Activated CD4-positive, alpha-beta T cell treated with anti-CD3 and anti-CD28 coated beads, Interleukin-2, amount 10 ng/mL, durations not matched to agents 7 days and 5 days (primary cell): ENCODE data around the gene ATAT1. TPM values are rescaled to one million over a fixed set of nuclear protein-coding genes. Genes with fewer than 3 reads are reported as not detected.
"Not testable (repeated sequence)": the region's sequence is repeated elsewhere in the genome, so short reads cannot be mapped to it uniquely, and the experiment has no call there.

Source experiments
- CTCF ChIA-PET: fragments of 350-600 bp; sonication (Branson Sonifier 250); formaldehyde crosslinking; loops from one replicate; lab custom pipeline; 2021; ENCODE audit warnings: antibody characterized with exemption; lab: Charles Lee
- POLR2A ChIA-PET: fragments of 350-600 bp; sonication (Branson Sonifier 250); formaldehyde crosslinking; loops from one replicate; lab custom pipeline; 2021; ENCODE audit warnings: antibody characterized with exemption; lab: Charles Lee
- DNase-seq: peaks from one replicate; pipeline ENCODE4 v3.0.0-alpha.2; 2020
- H3K27ac Mint-ChIP-seq: one replicate; pipeline ENCODE4 v1.8.0; 2021; ENCODE audit warnings: mild to moderate bottlenecking, moderate library complexity, mixed read lengths
- H3K27me3 Mint-ChIP-seq: one replicate; pipeline ENCODE4 v1.8.0; 2021; ENCODE audit warnings: mixed read lengths
- H3K36me3 Mint-ChIP-seq: one replicate; pipeline ENCODE4 v1.8.0; 2021; ENCODE audit warnings: low read depth, mixed read lengths
- H3K4me1 Mint-ChIP-seq: one replicate; pipeline ENCODE4 v1.8.0; 2021; ENCODE audit warnings: mixed read lengths
- H3K4me3 Mint-ChIP-seq: one replicate; pipeline ENCODE4 v1.8.0; 2021; ENCODE audit warnings: mild to moderate bottlenecking, moderate library complexity, mixed read lengths
- H3K9me3 Mint-ChIP-seq: one replicate; pipeline ENCODE4 v1.8.0; 2021; ENCODE audit warnings: mixed read lengths
- total RNA-seq, 2 experiments: library from RNA; stranded (reverse); gene quantifications; one replicate each; pipeline ENCODE4 v1.2.3, GENCODE V29; 2021

ATAT1 gene
- total RNA-seq, 2 experiments from 2014 or later = 8.3 to 9.7 TPM

DNA sequence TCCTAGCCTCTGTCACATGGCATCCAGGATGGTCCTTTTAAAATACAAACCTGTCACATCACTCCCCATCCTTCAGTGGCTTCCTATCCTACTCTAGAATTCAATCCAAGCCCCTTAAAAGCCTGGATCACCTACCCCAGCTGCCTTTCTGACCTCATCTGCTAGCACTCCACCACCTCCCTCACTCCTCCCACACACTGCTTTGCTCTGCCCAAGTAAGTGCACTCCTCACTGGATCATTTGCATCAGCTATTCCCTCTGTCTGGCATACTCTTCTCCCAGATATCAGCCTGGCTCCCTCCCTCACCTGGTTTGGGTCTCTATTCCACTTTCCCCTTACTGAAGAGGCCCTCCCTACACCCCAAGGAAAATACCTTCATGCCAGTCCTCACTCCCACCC, 30.8 kb downstream of the ATAT1 start:
- H3K27ac Mint-ChIP-seq = no peak overlapping the region
- no peak for DNase-seq
- peaks cover 43% of the 10 kb centered on the region for H3K36me3 Mint-ChIP-seq
- no peaks in the 10 kb centered on the region for H3K9me3 Mint-ChIP-seq
- ChIA-PET POLR2A (no interaction called here), CTCF (interaction anchor here (0.8 to 1.7 kb wide), 5 partner anchors 14 to 65 kb away, joined by 3 to 5 read pairs (median 4); partner anchors contain the start of gene DHX16)
- no peak overlapping the region for H3K4me3 Mint-ChIP-seq
- H3K4me1 Mint-ChIP-seq = peaks cover 2% of the 10 kb centered on the region
- H3K27me3 Mint-ChIP-seq = no peaks in the 10 kb centered on the region

GRCh38 chr6:30657922-30658321, 31.2 kb downstream of the ATAT1 start:
- H3K9me3 Mint-ChIP-seq, H3K4me3 Mint-ChIP-seq, DNase-seq, H3K27ac Mint-ChIP-seq, POLR2A ChIA-PET, H3K27me3 Mint-ChIP-seq, H3K4me1 Mint-ChIP-seq: not testable (repeated sequence)
- H3K36me3 Mint-ChIP-seq = peaks cover 47% of the 10 kb centered on the region
- CTCF ChIA-PET = interaction anchor here (1.3 to 2.5 kb wide), 4 partner anchors 9 to 73 kb away, joined by 3 to 5 read pairs (median 5); partner anchors contain the start of gene DHX16

GRCh38 chr6:30664994-30665767, 38.5 kb downstream of the ATAT1 start:
- no peak overlapping the region for H3K27ac Mint-ChIP-seq
- H3K36me3 Mint-ChIP-seq = peaks cover 45% of the 10 kb centered on the region
- H3K27me3 Mint-ChIP-seq = no peaks in the 10 kb centered on the region
- POLR2A ChIA-PET = no interaction called here
- CTCF ChIA-PET = interaction anchor here (0.8 to 2.3 kb wide), 9 partner anchors 12 to 129 kb away, joined by 3 to 11 read pairs (median 4); partner anchors contain the start of gene MDC1
- DNase-seq = no peak
- H3K4me3 Mint-ChIP-seq = no peak overlapping the region
- peaks cover 19% of the 10 kb centered on the region for H3K4me1 Mint-ChIP-seq
- no peaks in the 10 kb centered on the region for H3K9me3 Mint-ChIP-seq

DNA sequence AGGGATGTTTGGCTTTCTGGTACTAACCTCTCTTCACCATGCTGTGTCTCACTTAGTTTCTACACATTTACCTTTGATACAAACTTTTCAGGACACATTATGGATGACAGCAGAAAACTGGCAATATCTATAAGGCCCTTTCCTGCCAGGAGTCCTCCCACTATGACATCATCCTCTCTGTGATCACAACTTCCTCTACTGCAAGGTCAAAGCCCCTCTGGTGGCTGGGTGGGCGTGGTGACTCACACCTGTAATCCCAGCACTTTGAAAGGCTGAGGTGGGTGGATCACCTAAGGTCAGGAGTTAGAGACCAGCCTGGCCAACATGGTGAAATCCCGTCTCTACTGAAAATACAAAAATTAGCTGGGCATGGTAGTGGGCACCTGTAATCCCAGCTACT, 39.6 kb downstream of the ATAT1 start:
- peaks cover 51% of the 10 kb centered on the region for H3K36me3 Mint-ChIP-seq
- peak overlapping the region; percentile 28 for H3K27ac Mint-ChIP-seq
- H3K4me3 Mint-ChIP-seq, DNase-seq, POLR2A ChIA-PET, H3K27me3 Mint-ChIP-seq, H3K9me3 Mint-ChIP-seq: not testable (repeated sequence)
- CTCF ChIA-PET = interaction anchor here (0.6 to 2.3 kb wide), 4 partner anchors 13 to 44 kb away, joined by 3 to 11 read pairs (median 4); no protein-coding TSS in a partner anchor
- H3K4me1 Mint-ChIP-seq = peaks cover 29% of the 10 kb centered on the region

GRCh38 chr6:30670760-30671527, 44.3 kb downstream of the ATAT1 start:
- Mint-ChIP-seq H3K9me3 (no peaks in the 10 kb centered on the region), H3K27ac (peak overlapping the region; percentile 15), H3K27me3 (no peaks in the 10 kb centered on the region), H3K4me1 (peaks cover 42% of the 10 kb centered on the region), H3K36me3 (peaks cover 29% of the 10 kb centered on the region), H3K4me3 (peak overlapping the region; percentile 91)
- ChIA-PET CTCF (interaction anchor here (1.4 to 3.0 kb wide), 5 partner anchors 10 to 123 kb away, joined by 3 to 20 read pairs (median 13); no protein-coding TSS in a partner anchor), POLR2A (no interaction called here)
- no peak for DNase-seq

DNA sequence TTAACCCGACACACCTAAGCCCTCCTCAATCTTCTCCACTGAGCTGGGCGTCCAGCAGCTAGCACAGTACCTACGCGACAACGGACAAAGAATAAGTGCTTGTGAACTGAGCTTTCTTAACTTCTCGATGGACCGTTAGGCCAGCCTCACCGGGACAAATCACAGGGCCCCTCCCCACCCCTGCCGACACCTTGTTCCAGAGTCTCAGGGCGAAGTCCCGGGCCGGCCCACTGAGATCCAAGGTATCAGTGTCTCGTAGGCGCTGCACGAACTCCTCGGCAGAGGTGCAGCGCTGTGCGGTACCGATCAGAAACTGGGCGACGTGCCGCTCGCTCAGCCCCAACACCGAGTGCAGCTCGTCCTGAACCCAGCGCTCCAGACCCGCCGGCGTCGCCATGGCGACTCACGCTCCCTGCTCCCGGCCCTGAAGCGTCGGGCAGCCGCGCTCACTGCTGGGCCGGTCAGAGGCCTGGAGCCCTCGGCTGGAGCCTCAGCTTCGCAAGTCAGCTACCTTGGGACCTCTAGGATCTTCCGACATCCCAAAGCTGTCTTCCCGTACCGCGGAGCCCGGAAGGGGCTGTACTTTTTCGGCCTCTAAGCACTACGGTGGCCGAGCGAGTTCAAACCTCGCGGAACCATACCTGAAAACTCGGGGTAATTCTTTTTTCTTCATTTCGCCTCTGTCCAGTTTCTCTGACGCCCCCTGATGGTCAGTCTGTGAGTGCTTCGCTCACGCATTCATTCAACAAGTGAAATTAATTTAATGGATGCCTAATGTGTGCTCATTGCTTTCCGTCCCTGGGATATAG, 46.0 kb downstream of the ATAT1 start, which contains the start of gene DHX16:
Gene DHX16, minus strand, starts transcription at position 562 of the 809 bp plus-strand sequence. Its CDS starts 165 bp downstream, at position 397.
- ChIA-PET CTCF (interaction anchor here (0.6 to 3.0 kb wide), 28 partner anchors 8 to 206 kb away, joined by 3 to 20 read pairs (median 5); partner anchors contain the start of genes ATAT1, MDC1 and MRPS18B), POLR2A (interaction anchor here (0.5 to 1.0 kb wide), 3 partner anchors 21 to 876 kb away, joined by 3 to 4 read pairs (median 3); no protein-coding TSS in a partner anchor)
- Mint-ChIP-seq H3K27me3 (no peaks in the 10 kb centered on the region), H3K4me1 (peaks cover 45% of the 10 kb centered on the region), H3K9me3 (no peaks in the 10 kb centered on the region), H3K27ac (peak within 1 kb of the TSS; percentile 84), H3K36me3 (peaks cover 41% of the 10 kb centered on the region), H3K4me3 (peak within 1 kb of the TSS; percentile 91)
- DNase-seq = peak; percentile 96

- peaks cover 55% of the 10 kb centered on the region for H3K36me3 Mint-ChIP-seq
- CTCF ChIA-PET = interaction anchor here (0.6 to 12.7 kb wide), 2 partner anchors 20 to 48 kb away, joined by 5 to 476 read pairs; partner anchors contain the start of genes MDC1 and TUBB
- H3K27me3 Mint-ChIP-seq = no peaks in the 10 kb centered on the region
- DNase-seq = no peak
- peaks cover 41% of the 10 kb centered on the region for H3K4me1 Mint-ChIP-seq
- no peaks in the 10 kb centered on the region for H3K9me3 Mint-ChIP-seq
- H3K27ac Mint-ChIP-seq = peak overlapping the region; percentile 26
- POLR2A ChIA-PET = no interaction called here
- H3K4me3 Mint-ChIP-seq = no peak overlapping the region
Measured at GRCh38 chr6:30676660-30677285, 50.1 kb downstream of the ATAT1 start.

DNA sequence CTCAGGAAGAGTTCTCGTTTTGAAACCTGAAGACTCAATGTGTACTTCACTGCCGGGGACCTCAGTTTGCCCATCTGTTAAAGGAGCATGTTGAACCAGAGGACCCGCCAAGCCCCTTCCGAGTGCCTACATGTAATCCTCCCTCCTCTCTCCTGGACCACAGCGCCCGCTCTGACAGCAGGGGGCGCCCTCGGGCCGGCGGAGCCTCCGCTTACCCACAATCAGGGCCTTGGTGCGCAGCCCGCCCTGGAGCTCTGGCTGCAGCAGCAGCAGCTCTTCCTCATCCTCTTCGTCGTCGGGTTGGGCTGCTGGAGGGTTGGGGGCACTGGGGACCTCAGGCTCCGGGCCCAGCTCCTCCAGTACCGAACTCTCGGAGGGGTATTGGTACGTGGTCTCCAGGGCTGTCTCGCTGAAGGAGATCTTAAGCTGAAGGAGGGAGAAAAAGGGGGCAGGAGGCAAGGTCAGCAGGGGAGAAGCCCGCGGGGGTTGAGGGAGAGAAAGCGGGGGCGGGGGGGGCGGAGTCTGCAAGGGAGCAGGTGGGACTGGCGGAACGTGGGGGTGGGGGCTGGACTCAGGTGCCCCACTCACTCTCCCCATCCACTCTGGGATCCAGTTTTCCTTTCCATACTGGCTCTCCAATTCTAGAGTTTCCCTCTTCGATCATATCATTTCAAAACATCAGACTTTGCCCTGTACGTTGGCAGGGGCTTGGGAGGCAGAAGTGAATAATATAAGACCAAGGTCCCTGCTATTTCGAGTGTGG, 52.5 kb downstream of the ATAT1 start:
- ChIA-PET POLR2A (interaction anchor here (0.6 to 1.6 kb wide), 6 partner anchors 38 to 56 kb away, joined by 3 to 16 read pairs (median 4); partner anchors contain the start of gene MDC1), CTCF (interaction anchor here (0.6 to 12.7 kb wide), 31 partner anchors 9 to 401 kb away, joined by 3 to 476 read pairs (median 4); partner anchors contain the start of genes ABCF1, MDC1, MRPS18B and PPP1R10)
- peaks cover 29% of the 10 kb centered on the region for H3K4me1 Mint-ChIP-seq
- H3K4me3 Mint-ChIP-seq = peak overlapping the region; percentile 100
- DNase-seq = peak; percentile 92
- peaks cover 78% of the 10 kb centered on the region for H3K36me3 Mint-ChIP-seq
- H3K27ac Mint-ChIP-seq = peak overlapping the region; percentile 73
- no peaks in the 10 kb centered on the region for H3K27me3 Mint-ChIP-seq
- no peaks in the 10 kb centered on the region for H3K9me3 Mint-ChIP-seq

DNA sequence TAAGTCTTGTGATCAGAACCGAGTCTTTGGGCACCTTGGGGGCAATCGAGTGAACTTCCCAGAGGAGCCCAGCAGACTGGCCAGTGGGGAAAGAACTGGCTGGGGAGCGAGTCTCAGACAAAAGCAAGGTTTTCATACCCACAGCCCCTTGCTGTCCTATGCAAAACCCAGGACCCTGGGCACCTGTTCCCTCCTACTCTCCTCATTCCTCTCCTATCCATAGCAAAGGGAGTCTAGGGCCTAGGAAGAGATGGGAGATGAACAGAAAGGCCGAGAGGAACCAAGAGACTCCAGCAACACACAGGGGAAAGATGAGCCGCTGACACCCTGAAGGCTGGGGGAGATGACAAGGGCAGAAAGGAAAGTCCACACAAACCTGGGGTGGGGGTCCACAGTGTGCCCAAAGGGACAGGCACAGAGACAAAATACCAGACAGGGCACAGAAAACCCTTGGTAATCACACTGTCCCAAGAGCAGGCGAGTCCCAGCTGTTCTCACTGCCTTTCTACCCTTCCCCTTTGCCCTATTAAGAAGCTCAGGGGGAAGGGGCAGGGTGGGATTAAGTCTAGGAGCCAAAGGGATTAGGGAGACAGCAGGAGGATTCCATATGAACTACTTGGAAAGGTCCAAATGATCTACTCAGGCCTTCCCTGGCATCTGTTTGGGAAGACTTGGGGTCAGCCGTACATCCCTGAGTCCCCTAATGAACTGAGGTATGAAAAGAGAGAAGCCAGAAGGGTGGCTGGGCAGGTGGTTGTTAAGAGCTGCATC, 53.3 kb downstream of the ATAT1 start:
- CTCF ChIA-PET = interaction anchor here (0.5 to 12.7 kb wide), 13 partner anchors 7 to 140 kb away, joined by 3 to 476 read pairs (median 5); partner anchors contain the start of genes ABCF1, DHX16, MDC1 and TUBB
- DNase-seq = no peak
- H3K4me1 Mint-ChIP-seq = peaks cover 29% of the 10 kb centered on the region
- peaks cover 84% of the 10 kb centered on the region for H3K36me3 Mint-ChIP-seq
- no peaks in the 10 kb centered on the region for H3K9me3 Mint-ChIP-seq
- POLR2A ChIA-PET = interaction anchor here (1.4 to 1.6 kb wide), 2 partner anchors 42 to 48 kb away, joined by 4 to 16 read pairs; no protein-coding TSS in a partner anchor
- H3K27me3 Mint-ChIP-seq = no peaks in the 10 kb centered on the region
- peak overlapping the region; percentile 100 for H3K4me3 Mint-ChIP-seq
- H3K27ac Mint-ChIP-seq = peak overlapping the region; percentile 89

GRCh38 chr6:30681766-30682142, 55.1 kb downstream of the ATAT1 start:
- Mint-ChIP-seq H3K4me1 (peaks cover 23% of the 10 kb centered on the region), H3K4me3 (peak overlapping the region; percentile 100), H3K27ac (peak overlapping the region; percentile 89), H3K9me3 (no peaks in the 10 kb centered on the region), H3K27me3 (no peaks in the 10 kb centered on the region), H3K36me3 (peaks cover 87% of the 10 kb centered on the region)
- CTCF ChIA-PET = interaction anchor here (0.6 to 12.7 kb wide), 5 partner anchors 9 to 43 kb away, joined by 3 to 476 read pairs (median 4); partner anchors contain the start of genes MDC1 and TUBB
- POLR2A ChIA-PET = interaction anchor here (1.3 to 1.4 kb wide), 3 partner anchors 36 to 66 kb away, joined by 6 to 8 read pairs (median 6); partner anchors contain the start of gene MDC1
- peak; percentile 16 for DNase-seq
